HEK293T (cell line): Measurements from ENCODE around the gene CTNNBIP1.
"Not testable (repeated sequence)": the region's sequence is repeated elsewhere in the genome, so short reads cannot be mapped to it uniquely, and the experiment has no call there.

Experiments
- CTCF ChIA-PET: fragments of 350-600 bp; formaldehyde crosslinking; extraction: SDS; loops from one replicate; lab custom pipeline; 2021; ENCODE audit warnings: antibody characterized with exemption, inconsistent platforms; lab: Yijun Ruan, JAX
- POLR2A ChIA-PET: fragments of 350-600 bp; formaldehyde crosslinking; extraction: SDS; loops from one replicate; lab custom pipeline; 2020; ENCODE audit warnings: antibody characterized with exemption, inconsistent platforms; lab: Yijun Ruan, JAX
- DNase-seq: peaks from one replicate; pipeline ENCODE4 v3.0.0; 2012; ENCODE audit warnings: mixed read lengths; ENCODE audit errors: extremely low spot score
- ARNT ChIP-seq: fragments of 450-650 bp; IDR thresholded peaks from 2 replicates; pipeline ENCODE4 v1.6.1; 2017; ENCODE audit warnings: mild to moderate bottlenecking
- BHLHE40 ChIP-seq: fragments of 450-650 bp; IDR thresholded peaks from 2 replicates; pipeline ENCODE4 v1.6.1; 2016; ENCODE audit warnings: mild to moderate bottlenecking, moderate library complexity, borderline replicate concordance
- CTBP1 ChIP-seq: fragments of 450-650 bp; IDR thresholded peaks from 2 replicates; pipeline ENCODE4 v1.6.1; 2016; ENCODE audit warnings: borderline replicate concordance
- ELF4 ChIP-seq: fragments of 450-650 bp; IDR thresholded peaks from 2 replicates; pipeline ENCODE4 v1.6.1; 2017; ENCODE audit warnings: antibody characterized with exemption
- FOXA1 ChIP-seq: fragments of 450-650 bp; IDR thresholded peaks from 2 replicates; pipeline ENCODE4 v1.6.1; 2016; ENCODE audit warnings: mild to moderate bottlenecking
- FOXK2 ChIP-seq: fragments of 450-650 bp; IDR thresholded peaks from 2 replicates; pipeline ENCODE4 v1.6.1; 2016; ENCODE audit warnings: mild to moderate bottlenecking
- FOXM1 ChIP-seq: fragments of 450-650 bp; IDR thresholded peaks from 2 replicates; pipeline ENCODE4 v1.6.1; 2017; ENCODE audit warnings: mild to moderate bottlenecking, borderline replicate concordance
- HDGF ChIP-seq: fragments of 450-650 bp; IDR thresholded peaks from 2 replicates; pipeline ENCODE4 v1.6.1; 2017; ENCODE audit warnings: antibody characterized with exemption, borderline replicate concordance
- L3MBTL2 ChIP-seq: fragments of 450-650 bp; conservative IDR thresholded peaks from 2 replicates; pipeline ENCODE4 v1.6.1; 2016; ENCODE audit warnings: mild to moderate bottlenecking
- LEF1 ChIP-seq: fragments of 450-650 bp; IDR thresholded peaks from 2 replicates; pipeline ENCODE4 v1.6.1; 2017; ENCODE audit warnings: mild to moderate bottlenecking, borderline replicate concordance
- NFRKB ChIP-seq: fragments of 450-650 bp; IDR thresholded peaks from 2 replicates; pipeline ENCODE4 v1.6.1; 2016; ENCODE audit warnings: mild to moderate bottlenecking, moderate library complexity
- PKNOX1 ChIP-seq: fragments of 450-650 bp; IDR thresholded peaks from 2 replicates; pipeline ENCODE4 v1.6.1; 2016
- SP1 ChIP-seq: fragments of 450-650 bp; IDR thresholded peaks from 2 replicates; pipeline ENCODE4 v1.6.1; 2017
- SUZ12 ChIP-seq: fragments of 450-650 bp; IDR thresholded peaks from 2 replicates; pipeline ENCODE4 v1.6.1; 2016; ENCODE audit warnings: mild to moderate bottlenecking
- TARDBP ChIP-seq: fragments of 450-650 bp; IDR thresholded peaks from 2 replicates; pipeline ENCODE4 v1.6.1; 2016
- ZNF384 ChIP-seq: fragments of 450-650 bp; IDR thresholded peaks from 2 replicates; pipeline ENCODE4 v1.6.1; 2016

Gene CTNNBIP1

GRCh38 chr1:9814619-9815018, 95.5 kb downstream of the CTNNBIP1 start:
- DNase-seq: no peak
- no peak for TF ChIP-seq HDGF
- no peak for TF ChIP-seq NFRKB
- no peak for TF ChIP-seq BHLHE40
- no peak for TF ChIP-seq ELF4
- TF ChIP-seq FOXM1: no peak
- TF ChIP-seq PKNOX1: no peak
- TF ChIP-seq TARDBP: no peak
- no peak for TF ChIP-seq FOXK2
- TF ChIP-seq ARNT: no peak
- no peak for TF ChIP-seq SUZ12
- no peak for TF ChIP-seq FOXA1
- TF ChIP-seq SP1: no peak
- TF ChIP-seq L3MBTL2: no peak
- no peak for TF ChIP-seq ZNF384
- TF ChIP-seq CTBP1: no peak
- no peak for TF ChIP-seq LEF1
- POLR2A ChIA-PET: no interaction called here
- CTCF ChIA-PET: no interaction called here

- ChIA-PET POLR2A (no interaction called here), CTCF (no interaction called here)
- TF ChIP-seq SP1 (no peak), HDGF (no peak), NFRKB (no peak), PKNOX1 (no peak), LEF1 (no peak), TARDBP (no peak), BHLHE40 (no peak), ELF4 (no peak), L3MBTL2 (no peak), FOXA1 (no peak)
- no peak for DNase-seq
These were observed 98.7 kb downstream of the CTNNBIP1 start for GRCh38 chr1:9811239-9811966.

GRCh38 chr1:9809100-9809510, 101.0 kb downstream of the CTNNBIP1 start:
- ChIA-PET CTCF (interaction anchor here (0.8 kb wide), 1 partner anchor 14 kb away, joined by 3 read pairs; no protein-coding TSS in a partner anchor), POLR2A (no interaction called here)
- TF ChIP-seq NFRKB (no peak), PKNOX1 (0 out of 2 replicates have a peak, but pooled peaks have one; percentile 21)
- no peak for DNase-seq

GRCh38 chr1:9808459-9808858, 101.6 kb downstream of the CTNNBIP1 start:
- POLR2A ChIA-PET: no interaction called here
- TF ChIP-seq PKNOX1: no peak
- TF ChIP-seq TARDBP: no peak
- no peak for TF ChIP-seq FOXK2
- TF ChIP-seq CTBP1: no peak
- no peak for TF ChIP-seq LEF1
- no peak for TF ChIP-seq ELF4
- TF ChIP-seq NFRKB: no peak
- TF ChIP-seq HDGF: no peak
- TF ChIP-seq SUZ12: no peak
- no peak for TF ChIP-seq SP1
- TF ChIP-seq L3MBTL2: no peak
- no peak for TF ChIP-seq ZNF384
- no peak for TF ChIP-seq ARNT
- no peak for TF ChIP-seq FOXM1
- TF ChIP-seq BHLHE40: no peak
- DNase-seq: no peak
- CTCF ChIA-PET: no interaction called here

- ChIA-PET CTCF (no interaction called here), POLR2A (no interaction called here)
- no peak for DNase-seq
- TF ChIP-seq L3MBTL2: no peak
- no peak for TF ChIP-seq NFRKB
- no peak for TF ChIP-seq FOXK2
- no peak for TF ChIP-seq SP1
- no peak for TF ChIP-seq ELF4
- no peak for TF ChIP-seq FOXM1
- no peak for TF ChIP-seq LEF1
- no peak for TF ChIP-seq TARDBP
- TF ChIP-seq PKNOX1: no peak
- TF ChIP-seq FOXA1: no peak
- no peak for TF ChIP-seq HDGF
- no peak for TF ChIP-seq SUZ12
- no peak for TF ChIP-seq ARNT
- no peak for TF ChIP-seq ZNF384
- no peak for TF ChIP-seq BHLHE40
- TF ChIP-seq CTBP1: no peak
These were observed 102.5 kb downstream of the CTNNBIP1 start for GRCh38 chr1:9807541-9807940.

GRCh38 chr1:9805972-9806371, 104.1 kb downstream of the CTNNBIP1 start:
- POLR2A ChIA-PET, DNase-seq: not testable (repeated sequence)
- CTCF ChIA-PET: interaction anchor here (0.9 kb wide), 1 partner anchor 62 kb away, joined by 4 read pairs; no protein-coding TSS in a partner anchor
